HepG2 (cell line): ENCODE results near the gene C10orf71. TPM values are rescaled to one million over a fixed set of nuclear protein-coding genes. Genes with fewer than 3 reads are reported as not detected.

Source experiments
- ATAC-seq: fragments of 200-7000 bp; cut with Tn5 transposase; 3 replicates; pipeline ENCODE4 v1.9.1; 2020; ENCODE audit warnings: mild to moderate bottlenecking, moderate library complexity
- BruUV-seq: library from RNA; stranded (reverse); fragments of 400-500 nt; replicated peaks from 2 replicates; lab custom pipeline; 2021; lab: Mats Ljungman, UMichigan
- CTCF ChIA-PET: fragments of 300-600 bp; formaldehyde crosslinking; extraction: SDS; loops from one replicate; lab custom pipeline; 2021; ENCODE audit warnings: low total read pairs, inconsistent platforms, low intra/inter-chr PET ratio; lab: Yijun Ruan, JAX
- POLR2A ChIA-PET: fragments of 350-600 bp; sonication (Branson Sonifier 250); formaldehyde crosslinking; loops from one replicate; lab custom pipeline; 2020; ENCODE audit warnings: antibody characterized with exemption, inconsistent platforms; lab: Yijun Ruan, JAX
- DNase-seq: peaks from one replicate; pipeline ENCODE4 v3.0.0-alpha.2; 2015; ENCODE audit warnings: low spot score
- FAIRE-seq: peaks from 3 replicates; lab custom pipeline; 2011; peaks lifted over from hg19 to GRCh38; lab: Jason Lieb, UNC
- H2AFZ ChIP-seq: one replicate; pipeline ENCODE4 v1.6.1; 2011; ENCODE audit warnings: low read length, inconsistent platforms
- H3K27ac ChIP-seq: fragments of 300-600 bp; 3 replicates; pipeline ENCODE4 v1.8.0; 2011; ENCODE audit warnings: mixed run types, mild to moderate bottlenecking, mixed read lengths, low read length, inconsistent platforms; ENCODE audit not compliant: insufficient read depth; ENCODE audit errors: extremely low read length
- H3K27me3 ChIP-seq, 2 experiments: fragments of 200-600 bp in 1 of 2; 2 replicates in 1 of 2; 3 replicates in 1 of 2; pipeline versions ENCODE4 v1.6.0 to v1.8.0; 2011; ENCODE audit warnings: low read length in 2 of 2, mild to moderate bottlenecking in 2 of 2, moderate library complexity in 2 of 2, inconsistent platforms in 1 of 2; ENCODE audit not compliant: insufficient read depth in 2 of 2, control insufficient read depth in 1 of 2
- H3K36me3 ChIP-seq, 2 experiments: fragments of 200-600 bp in 1 of 2; replicated peaks in 1 of 2; 2 replicates in 1 of 2; 3 replicates in 1 of 2; pipeline versions ENCODE4 v1.5.1 to v1.8.0; 2011; ENCODE audit warnings: low read length in 2 of 2, inconsistent platforms in 1 of 2; ENCODE audit not compliant: insufficient read depth in 2 of 2, control insufficient read depth in 1 of 2
- H3K4me1 ChIP-seq: 2 replicates; pipeline ENCODE4 v1.5.1; 2012; ENCODE audit warnings: low read length, inconsistent platforms; ENCODE audit not compliant: insufficient read depth
- H3K4me2 ChIP-seq: 2 replicates; pipeline ENCODE4 v1.6.0; 2011; ENCODE audit warnings: low read depth, low read length, inconsistent platforms
- H3K4me3 ChIP-seq, 3 experiments: fragments of 200-600 bp in 1 of 3; sonication (generic), shearing (Covaris generic) in 1 of 3; replicated peaks in 1 of 3; 2 replicates each; pipeline ENCODE4 v1.5.1; 2011 to 2016; ENCODE audit warnings: low read length in 3 of 3, inconsistent platforms in 2 of 3, low read depth in 2 of 3, mild to moderate bottlenecking in 2 of 3, control low read depth in 1 of 3, mixed read lengths in 1 of 3; ENCODE audit not compliant: insufficient read depth in 1 of 3
- H3K79me2 ChIP-seq: one replicate; pipeline ENCODE4 v1.6.1; 2011; ENCODE audit warnings: low read length, inconsistent platforms; ENCODE audit not compliant: insufficient read depth
- H3K9ac ChIP-seq: 2 replicates; pipeline ENCODE4 v1.6.0; 2011; ENCODE audit warnings: mild to moderate bottlenecking, low read depth, low read length, inconsistent platforms; ENCODE audit not compliant: insufficient read depth
- H3K9me3 ChIP-seq: 2 replicates; pipeline ENCODE4 v1.5.1; 2012; ENCODE audit warnings: mild to moderate bottlenecking, low read length
- H4K20me1 ChIP-seq: 2 replicates; pipeline ENCODE4 v1.6.0; 2011; ENCODE audit warnings: inconsistent platforms, mild to moderate bottlenecking, low read length, moderate library complexity; ENCODE audit not compliant: insufficient read depth
- ATF7 ChIP-seq, 2 experiments: fragments of 450-650 bp in 1 of 2; sonication (generic) in 1 of 2; formaldehyde crosslinking in 1 of 2; IDR thresholded peaks; 2 replicates each; pipeline versions ENCODE4 v1.4.0 to v1.6.1; 2016 to 2020; ENCODE audit warnings: antibody characterized with exemption in 1 of 2, mild to moderate bottlenecking in 1 of 2, missing genetic modification reagents in 1 of 2
- CREB3 ChIP-seq: sonication (generic); formaldehyde crosslinking; IDR thresholded peaks from 2 replicates; pipeline ENCODE4 v1.5.0; 2020; ENCODE audit warnings: missing genetic modification reagents
- ETV6 ChIP-seq: sonication (generic); formaldehyde crosslinking; conservative IDR thresholded peaks from 2 replicates; pipeline ENCODE4 v1.4.0; 2020; ENCODE audit warnings: missing genetic modification reagents
- KLF15 ChIP-seq: sonication (generic); formaldehyde crosslinking; IDR thresholded peaks from 2 replicates; pipeline ENCODE4 v1.8.1; 2023; ENCODE audit warnings: borderline replicate concordance, mild to moderate bottlenecking, inconsistent platforms, missing genetic modification reagents, mixed read lengths
- LBX2 ChIP-seq: sonication (generic); formaldehyde crosslinking; IDR thresholded peaks from 2 replicates; pipeline ENCODE4 v1.5.0; 2020; ENCODE audit warnings: missing genetic modification reagents, mild to moderate bottlenecking, borderline replicate concordance
- MZF1 ChIP-seq: sonication (generic); formaldehyde crosslinking; IDR thresholded peaks from 2 replicates; pipeline ENCODE4 v1.8.1; 2023; ENCODE audit warnings: mild to moderate bottlenecking, missing genetic modification reagents, borderline replicate concordance
- NPAS2 ChIP-seq: sonication (generic); formaldehyde crosslinking; IDR thresholded peaks from 2 replicates; pipeline ENCODE4 v1.8.0; 2022; ENCODE audit warnings: mild to moderate bottlenecking, missing genetic modification reagents, borderline replicate concordance
- SATB2 ChIP-seq: sonication (generic); formaldehyde crosslinking; IDR thresholded peaks from 2 replicates; pipeline ENCODE4 v1.5.0; 2020; ENCODE audit warnings: missing genetic modification reagents
- TBX3 ChIP-seq: fragments of 450-650 bp; IDR thresholded peaks from 2 replicates; pipeline ENCODE4 v1.6.1; 2017; ENCODE audit warnings: antibody characterized with exemption, mild to moderate bottlenecking, inconsistent platforms, borderline replicate concordance
- ZBTB20 ChIP-seq: sonication (generic); formaldehyde crosslinking; IDR thresholded peaks from 2 replicates; pipeline ENCODE4 v1.8.1; 2023; ENCODE audit warnings: missing genetic modification reagents, low read depth, mild to moderate bottlenecking, borderline replicate concordance
- ZFP36L2 ChIP-seq: sonication (generic); formaldehyde crosslinking; IDR thresholded peaks from 2 replicates; pipeline ENCODE4 v1.4.0; 2020; ENCODE audit warnings: missing genetic modification reagents
- ZNF547 ChIP-seq: sonication (generic); formaldehyde crosslinking; IDR thresholded peaks from 2 replicates; pipeline ENCODE4 v1.5.1; 2020; ENCODE audit warnings: mild to moderate bottlenecking, missing genetic modification reagents
- ZNF660 ChIP-seq: sonication (generic); formaldehyde crosslinking; IDR thresholded peaks from 2 replicates; pipeline ENCODE4 v1.5.1; 2020; ENCODE audit warnings: mild to moderate bottlenecking, low read depth, missing genetic modification reagents, borderline replicate concordance
- ZNF670 ChIP-seq: sonication (generic); formaldehyde crosslinking; IDR thresholded peaks from 2 replicates; pipeline ENCODE4 v1.8.0; 2022; ENCODE audit warnings: mild to moderate bottlenecking, missing genetic modification reagents, borderline replicate concordance
- ZSCAN9 ChIP-seq: IDR thresholded peaks from 2 replicates; pipeline ENCODE4 v1.6.1; 2016; ENCODE audit warnings: borderline replicate concordance
- WGBS: methylation state at CpG from one replicate; pipeline ENCODE4 v1.1.6; 2017; ENCODE audit warnings: low lambda C conversion rate; 5-methylcytosine and 5-hydroxymethylcytosine counted together
- in situ Hi-C: cut with HindIII; loops from 2 replicates; pipeline ENCODE4 v1.10.0; 2017; ENCODE audit warnings: low pct_unique_long_range_greater_than_20kb; ENCODE audit not compliant: extremely low pct_ligation_motif_present
- intact Hi-C: fragments of 100-400 bp; cut with micrococcal nuclease; formaldehyde crosslinking; loops from one replicate; pipeline ENCODE4 v1.10.0; 2022; ENCODE audit not compliant: unreplicated experiment
- polyA plus RNA-seq, 8 experiments: library from polyadenylated mRNA; depleted of rRNA in 3 of 8; stranded (reverse) in 7 of 8; unstranded in 1 of 8; fragments of >200 nt; fragmentation: Illumina TruSeq in 4 of 8; extraction: Trizol in 4 of 8; gene quantifications; 2 replicates each; pipeline versions ENCODE4 v1.2.1 to v1.2.3, GENCODE V29; 2011 to 2016; ENCODE audit warnings: low read depth in 4 of 8, missing spikeins in 1 of 8, mixed read lengths in 1 of 8; ENCODE audit not compliant: insufficient read depth in 1 of 8
- total RNA-seq, 5 experiments: library from RNA; depleted of rRNA; stranded (reverse); fragments of >200 nt; fragmentation: Illumina TruSeq; extraction: Trizol; gene quantifications; 2 replicates each; pipeline ENCODE4 v1.2.3, GENCODE V29; 2016; ENCODE audit warnings: low read depth in 1 of 5
- TF ChIP-seq, protein P1 (sequence below): sonication (generic); formaldehyde crosslinking; IDR thresholded peaks from 2 replicates; pipeline ENCODE4 v1.5.0; 2020; ENCODE audit warnings: mild to moderate bottlenecking, missing genetic modification reagents
- TF ChIP-seq, protein P2 (sequence below): sonication (generic); formaldehyde crosslinking; IDR thresholded peaks from 2 replicates; pipeline ENCODE4 v1.5.1; 2020; ENCODE audit warnings: missing genetic modification reagents, mild to moderate bottlenecking, borderline replicate concordance

Gene C10orf71
- total and polyA plus RNA-seq, 2 of the 13 experiments (the other 11 are each of a cell fraction or from before 2014, with no cell fraction given) = not detected

- TF ChIP-seq, protein P1, sequence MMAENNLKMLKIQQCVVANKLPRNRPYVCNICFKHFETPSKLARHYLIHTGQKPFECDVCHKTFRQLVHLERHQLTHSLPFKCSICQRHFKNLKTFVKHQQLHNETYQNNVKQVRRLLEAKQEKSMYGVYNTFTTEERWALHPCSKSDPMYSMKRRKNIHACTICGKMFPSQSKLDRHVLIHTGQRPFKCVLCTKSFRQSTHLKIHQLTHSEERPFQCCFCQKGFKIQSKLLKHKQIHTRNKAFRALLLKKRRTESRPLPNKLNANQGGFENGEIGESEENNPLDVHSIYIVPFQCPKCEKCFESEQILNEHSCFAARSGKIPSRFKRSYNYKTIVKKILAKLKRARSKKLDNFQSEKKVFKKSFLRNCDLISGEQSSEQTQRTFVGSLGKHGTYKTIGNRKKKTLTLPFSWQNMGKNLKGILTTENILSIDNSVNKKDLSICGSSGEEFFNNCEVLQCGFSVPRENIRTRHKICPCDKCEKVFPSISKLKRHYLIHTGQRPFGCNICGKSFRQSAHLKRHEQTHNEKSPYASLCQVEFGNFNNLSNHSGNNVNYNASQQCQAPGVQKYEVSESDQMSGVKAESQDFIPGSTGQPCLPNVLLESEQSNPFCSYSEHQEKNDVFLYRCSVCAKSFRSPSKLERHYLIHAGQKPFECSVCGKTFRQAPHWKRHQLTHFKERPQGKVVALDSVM (CRISPR knock-in tag) = no peak
- TF ChIP-seq NPAS2 (CRISPR knock-in tag) = no peak
- TF ChIP-seq, all 625 proteins: peak for 0
Observed at GRCh38 chr10:49304137-49304536, 5.2 kb downstream of the C10orf71 start (continued).

DNA sequence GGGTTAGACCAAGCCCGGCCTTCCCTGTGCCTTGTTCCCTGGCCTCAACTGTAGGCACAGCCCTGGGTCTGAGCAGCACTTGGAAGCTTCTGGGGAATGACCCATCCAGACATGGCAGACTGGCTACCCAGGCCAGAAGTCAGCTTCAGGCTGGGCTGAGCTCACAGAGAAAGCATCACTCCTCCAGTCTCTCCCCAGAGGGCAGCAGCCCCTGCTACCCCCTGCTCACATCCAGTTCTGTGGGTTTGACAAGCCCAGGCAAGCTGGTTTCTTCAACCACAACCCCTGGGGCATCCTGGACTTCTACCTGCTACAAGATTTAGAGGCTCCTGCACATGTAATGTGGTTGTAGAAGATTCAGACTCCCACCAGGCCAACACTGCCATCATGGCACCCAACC, 9.0 kb downstream of the C10orf71 start:
- no peaks in the 10 kb centered on the region for H3K4me1 ChIP-seq
- no peak overlapping the region for H2AFZ ChIP-seq
- in situ Hi-C loops (no loop called here), intact Hi-C loops (no loop called here)
- no peak overlapping the region for H3K27ac ChIP-seq
- no peaks in the 10 kb centered on the region for H3K79me2 ChIP-seq
- H3K9me3 ChIP-seq = no peaks in the 10 kb centered on the region
- ATAC-seq = no peak
- peaks cover 1 to 8% of the 10 kb centered on the region in 2 experiments; a peak in 2 of 5 replicates for H3K27me3 ChIP-seq
- CTCF ChIA-PET = no interaction called here
- H3K4me3 ChIP-seq = no peak overlapping the region
- no peak overlapping the region for H3K9ac ChIP-seq
- 0% methylated on average over 1 of the region's 1 CpG for WGBS
- no peaks in the 10 kb centered on the region for H4K20me1 ChIP-seq
- POLR2A ChIA-PET = no interaction called here
- FAIRE-seq = no peak
- no peak for DNase-seq
- BruUV-seq = no TSS peak
- no peak overlapping the region for H3K4me2 ChIP-seq
- H3K36me3 ChIP-seq = no peaks in the 10 kb centered on the region
- TF ChIP-seq CREB3 (no peak), ETV6 (CRISPR knock-in tag) (no peak), ZFP36L2 (no peak), ZNF547 (CRISPR knock-in tag) (no peak), ZBTB20 (CRISPR knock-in tag) (no peak), SATB2 (no peak), TBX3 (no peak), LBX2 (CRISPR knock-in tag) (no peak), ZNF660 (CRISPR knock-in tag) (no peak), ZNF670 (CRISPR knock-in tag) (no peak), KLF15 (no peak), ATF7 (IDR thresholded peaks at IDR 0.05) (no peak), ATF7 (CRISPR knock-in tag; IDR thresholded peaks at IDR 0.05) (no peak), ZSCAN9 (CRISPR knock-in tag) (no peak), MZF1 (no peak)
- TF ChIP-seq, protein P2, sequence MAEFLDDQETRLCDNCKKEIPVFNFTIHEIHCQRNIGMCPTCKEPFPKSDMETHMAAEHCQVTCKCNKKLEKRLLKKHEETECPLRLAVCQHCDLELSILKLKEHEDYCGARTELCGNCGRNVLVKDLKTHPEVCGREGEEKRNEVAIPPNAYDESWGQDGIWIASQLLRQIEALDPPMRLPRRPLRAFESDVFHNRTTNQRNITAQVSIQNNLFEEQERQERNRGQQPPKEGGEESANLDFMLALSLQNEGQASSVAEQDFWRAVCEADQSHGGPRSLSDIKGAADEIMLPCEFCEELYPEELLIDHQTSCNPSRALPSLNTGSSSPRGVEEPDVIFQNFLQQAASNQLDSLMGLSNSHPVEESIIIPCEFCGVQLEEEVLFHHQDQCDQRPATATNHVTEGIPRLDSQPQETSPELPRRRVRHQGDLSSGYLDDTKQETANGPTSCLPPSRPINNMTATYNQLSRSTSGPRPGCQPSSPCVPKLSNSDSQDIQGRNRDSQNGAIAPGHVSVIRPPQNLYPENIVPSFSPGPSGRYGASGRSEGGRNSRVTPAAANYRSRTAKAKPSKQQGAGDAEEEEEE (CRISPR knock-in tag) = no peak
